HG03095 (cell line): ENCODE measurements around the gene ARHGAP20.

Experiments used
- ATAC-seq: cut with Tn5 transposase; IDR thresholded peaks from one replicate; pipeline ENCODE4 v1.9.1; 2021; ENCODE audit warnings: moderate library complexity; ENCODE audit not compliant: unreplicated experiment

ARHGAP20 gene

GRCh38 chr11:110529043-110529442, 183.2 kb downstream of the ARHGAP20 start:
- ATAC-seq, result no peak

- ATAC-seq, result no peak
These were observed 185.1 kb downstream of the ARHGAP20 start for GRCh38 chr11:110527146-110527545.
